ENCODE results near the gene PNMA6E.
A peak's percentile ranks its signal among the peaks of the same experiment; 100 is the strongest.

Gene PNMA6E

GRCh38 chrX:153382563-153383482 is 18.3 kb downstream of the PNMA6E start:
- ChIA-PET POLR2A (no interaction called here), CTCF (no interaction called here)
- no peak for DNase-seq (ENCODE audit: low read depth, low spot score)
- TF ChIP-seq CTCF (IDR thresholded peaks at IDR 0.05; ENCODE audit: insufficient read depth, low read length, missing control alignments), result no peak
- no peak overlapping the region for H3K4me3 ChIP-seq (ENCODE audit: low read depth, low read length)

DNA sequence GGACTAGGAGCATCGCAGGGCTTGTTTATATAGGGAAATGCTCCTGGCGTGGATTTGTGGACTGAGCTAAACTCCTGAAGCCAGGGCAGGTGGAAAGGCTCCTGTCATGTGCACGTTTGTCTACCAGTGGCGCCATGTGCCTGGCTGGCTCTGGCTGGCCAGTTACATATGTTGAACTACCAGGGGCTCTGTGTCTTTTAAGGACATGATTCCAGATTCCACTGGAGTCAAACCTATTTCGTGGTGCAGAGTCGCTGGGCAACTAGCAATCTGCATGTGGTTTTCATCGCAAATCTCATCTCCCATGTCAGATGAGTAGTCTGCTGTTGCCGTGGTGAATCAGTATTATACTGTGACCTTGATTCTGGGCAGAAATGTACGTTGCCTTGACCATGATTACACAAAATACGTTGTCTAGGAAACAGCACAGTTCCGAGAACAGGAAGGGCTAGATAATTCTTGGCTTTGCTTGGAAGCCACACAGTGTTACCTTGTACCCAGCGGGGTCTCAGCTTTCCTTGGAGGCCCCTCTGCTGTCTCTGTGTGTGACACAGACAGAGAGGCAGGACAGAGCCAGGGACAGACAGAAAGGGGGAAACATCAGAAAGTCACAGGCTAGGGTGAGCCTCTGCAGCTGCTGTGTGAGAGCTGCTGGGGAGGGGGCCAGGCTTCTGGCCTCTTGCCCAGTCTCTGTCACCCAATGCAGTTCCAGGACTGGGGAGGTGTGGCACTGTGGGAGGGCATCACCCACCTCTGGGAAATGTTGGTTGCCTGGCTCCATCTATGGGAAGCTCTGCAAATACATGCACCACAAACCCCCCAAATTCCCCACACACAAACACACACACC is 19.2 kb downstream of the PNMA6E start:
- ChIA-PET POLR2A (no interaction called here), CTCF (no interaction called here)
- DNase-seq (ENCODE audit: low read depth, low spot score), result peak; percentile 62
- peak; percentile 11 for TF ChIP-seq CTCF (IDR thresholded peaks at IDR 0.05; ENCODE audit: insufficient read depth, low read length, missing control alignments)
- H3K4me3 ChIP-seq (ENCODE audit: low read depth, low read length), result no peak overlapping the region

DNA sequence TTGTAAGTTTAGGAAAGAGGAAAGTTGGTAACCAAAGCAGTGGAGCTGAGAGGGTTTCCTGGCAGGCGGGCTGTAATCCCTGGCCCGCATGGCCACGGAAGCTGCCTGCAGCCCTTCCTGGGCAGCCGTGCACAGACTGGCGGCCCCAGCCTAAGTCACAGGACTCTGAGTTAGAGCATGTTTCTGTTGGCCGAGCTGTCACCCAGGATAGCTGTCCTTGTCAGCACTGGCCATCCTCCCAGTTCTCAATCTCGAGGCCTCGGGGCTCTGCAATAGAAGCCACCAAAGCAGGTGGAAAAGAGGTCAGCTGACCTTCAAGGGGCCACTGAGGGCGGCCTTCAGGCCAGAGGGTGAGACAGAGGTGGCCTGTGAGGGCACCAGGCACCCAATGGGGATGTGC is 20.5 kb downstream of the PNMA6E start:
- H3K4me3 ChIP-seq (ENCODE audit: low read depth, low read length), result no peak overlapping the region
- DNase-seq (ENCODE audit: low read depth, low spot score), result no peak
- ChIA-PET POLR2A (no interaction called here), CTCF (no interaction called here)
- no peak for TF ChIP-seq CTCF (IDR thresholded peaks at IDR 0.05; ENCODE audit: insufficient read depth, low read length, missing control alignments)

DNA sequence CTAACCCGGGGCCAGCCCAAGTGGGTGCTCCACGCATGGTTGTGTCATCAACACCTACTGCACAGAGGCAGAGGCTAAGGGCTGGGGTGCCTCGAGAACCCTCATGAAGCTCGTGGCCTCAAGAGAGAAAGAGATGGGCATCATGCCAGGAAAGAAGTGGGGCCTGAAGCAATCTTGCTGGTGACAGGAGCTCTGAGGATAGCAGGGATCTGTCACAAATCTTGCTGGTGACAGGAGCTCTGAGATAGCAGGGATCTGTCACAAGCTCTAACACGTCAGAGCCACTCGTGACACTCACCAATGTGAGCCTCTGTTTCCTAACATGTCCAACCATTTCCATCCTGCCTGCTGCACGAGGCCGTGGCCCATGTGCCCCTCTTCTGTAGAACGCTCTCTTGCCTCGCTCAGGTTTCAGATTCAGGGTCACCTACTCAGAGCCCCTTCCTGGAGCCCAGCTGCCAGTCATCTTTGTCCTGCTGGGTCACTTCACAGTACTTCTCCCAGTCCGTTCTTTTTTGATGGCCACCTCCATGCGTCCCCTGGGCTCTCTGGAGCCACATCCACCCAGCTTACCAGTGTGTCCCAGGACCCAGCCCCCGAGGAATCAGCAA is 21.1 kb downstream of the PNMA6E start:
- DNase-seq (ENCODE audit: low read depth, low spot score), result no peak
- no peak overlapping the region for H3K4me3 ChIP-seq (ENCODE audit: low read depth, low read length)
- no peak for TF ChIP-seq CTCF (IDR thresholded peaks at IDR 0.05; ENCODE audit: insufficient read depth, low read length, missing control alignments)
- CTCF ChIA-PET, result no interaction called here
- POLR2A ChIA-PET, result no interaction called here

- ChIA-PET POLR2A (no interaction called here), CTCF (no interaction called here)
- no peak for TF ChIP-seq CTCF (IDR thresholded peaks at IDR 0.05; ENCODE audit: insufficient read depth, low read length, missing control alignments)
- no peak for DNase-seq (ENCODE audit: low read depth, low spot score)
- H3K4me3 ChIP-seq (ENCODE audit: low read depth, low read length), result no peak overlapping the region
Measured at GRCh38 chrX:153379508-153379907, 21.6 kb downstream of the PNMA6E start.

DNA sequence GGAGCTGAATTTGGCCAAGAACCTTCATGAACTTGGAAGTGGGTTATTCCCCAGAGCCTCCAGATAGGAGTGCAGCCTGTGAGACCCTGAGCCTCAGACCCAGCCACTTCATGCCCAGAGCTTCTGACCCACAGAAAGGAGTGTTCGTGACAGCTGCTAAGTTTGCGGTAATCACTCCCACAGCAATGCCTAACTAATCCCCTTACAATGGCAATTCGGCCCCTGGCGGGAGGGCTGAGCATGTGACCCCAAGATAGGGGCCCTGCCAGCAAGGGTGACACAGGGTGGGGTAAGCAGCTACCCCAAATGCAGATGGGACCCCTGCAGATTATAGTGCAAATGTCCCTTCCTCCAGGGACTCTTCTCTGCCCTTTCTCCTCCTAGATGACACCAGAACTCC is 22.5 kb downstream of the PNMA6E start:
- CTCF ChIA-PET, result no interaction called here
- no peak for DNase-seq (ENCODE audit: low read depth, low spot score)
- TF ChIP-seq CTCF (IDR thresholded peaks at IDR 0.05; ENCODE audit: insufficient read depth, low read length, missing control alignments), result no peak
- no peak overlapping the region for H3K4me3 ChIP-seq (ENCODE audit: low read depth, low read length)
- POLR2A ChIA-PET, result no interaction called here

All from AG04449 (cell line).